ENCODE measurements around the gene CMC2. TPM values are rescaled to one million over a fixed set of nuclear protein-coding genes. Genes with fewer than 3 reads are reported as not detected.
A peak's percentile ranks its signal among the peaks of the same experiment; 100 is the strongest.

Gene CMC2
- total and polyA plus RNA-seq, 9 of the 15 experiments (the other 6 are each of a cell fraction or from before 2014, with no cell fraction given): 122 to 501 (median 172) TPM

DNA sequence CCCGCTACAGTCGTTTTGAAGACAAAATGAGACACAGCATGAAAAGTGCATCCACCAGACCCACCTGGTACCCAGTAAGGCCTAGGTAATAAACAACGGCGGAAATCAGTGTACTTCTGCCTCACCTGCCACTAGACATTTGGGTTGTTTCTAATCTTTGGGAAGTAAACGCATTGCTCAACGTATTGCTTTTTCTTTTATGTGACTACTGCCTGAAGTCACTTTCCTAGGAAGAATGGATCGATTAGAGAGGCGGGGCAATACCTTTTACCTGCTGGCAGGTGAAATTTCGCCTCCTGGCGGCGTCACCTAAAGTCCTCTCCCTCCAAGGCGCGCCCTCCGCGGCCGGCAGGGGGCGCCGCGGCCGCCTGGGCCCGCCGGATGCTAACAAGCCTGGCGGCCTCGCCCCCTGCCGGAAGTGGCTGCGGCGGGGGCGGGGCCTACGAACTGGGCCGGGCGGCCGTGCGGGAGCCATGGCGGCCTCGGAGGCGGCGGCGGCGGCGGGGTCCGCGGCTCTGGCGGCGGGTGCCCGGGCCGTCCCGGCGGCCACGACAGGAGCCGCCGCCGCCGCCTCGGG is 28.8 kb upstream of the CMC2 start, which contains the start of gene ATMIN (continued):
- TF ChIP-seq, protein P1, sequence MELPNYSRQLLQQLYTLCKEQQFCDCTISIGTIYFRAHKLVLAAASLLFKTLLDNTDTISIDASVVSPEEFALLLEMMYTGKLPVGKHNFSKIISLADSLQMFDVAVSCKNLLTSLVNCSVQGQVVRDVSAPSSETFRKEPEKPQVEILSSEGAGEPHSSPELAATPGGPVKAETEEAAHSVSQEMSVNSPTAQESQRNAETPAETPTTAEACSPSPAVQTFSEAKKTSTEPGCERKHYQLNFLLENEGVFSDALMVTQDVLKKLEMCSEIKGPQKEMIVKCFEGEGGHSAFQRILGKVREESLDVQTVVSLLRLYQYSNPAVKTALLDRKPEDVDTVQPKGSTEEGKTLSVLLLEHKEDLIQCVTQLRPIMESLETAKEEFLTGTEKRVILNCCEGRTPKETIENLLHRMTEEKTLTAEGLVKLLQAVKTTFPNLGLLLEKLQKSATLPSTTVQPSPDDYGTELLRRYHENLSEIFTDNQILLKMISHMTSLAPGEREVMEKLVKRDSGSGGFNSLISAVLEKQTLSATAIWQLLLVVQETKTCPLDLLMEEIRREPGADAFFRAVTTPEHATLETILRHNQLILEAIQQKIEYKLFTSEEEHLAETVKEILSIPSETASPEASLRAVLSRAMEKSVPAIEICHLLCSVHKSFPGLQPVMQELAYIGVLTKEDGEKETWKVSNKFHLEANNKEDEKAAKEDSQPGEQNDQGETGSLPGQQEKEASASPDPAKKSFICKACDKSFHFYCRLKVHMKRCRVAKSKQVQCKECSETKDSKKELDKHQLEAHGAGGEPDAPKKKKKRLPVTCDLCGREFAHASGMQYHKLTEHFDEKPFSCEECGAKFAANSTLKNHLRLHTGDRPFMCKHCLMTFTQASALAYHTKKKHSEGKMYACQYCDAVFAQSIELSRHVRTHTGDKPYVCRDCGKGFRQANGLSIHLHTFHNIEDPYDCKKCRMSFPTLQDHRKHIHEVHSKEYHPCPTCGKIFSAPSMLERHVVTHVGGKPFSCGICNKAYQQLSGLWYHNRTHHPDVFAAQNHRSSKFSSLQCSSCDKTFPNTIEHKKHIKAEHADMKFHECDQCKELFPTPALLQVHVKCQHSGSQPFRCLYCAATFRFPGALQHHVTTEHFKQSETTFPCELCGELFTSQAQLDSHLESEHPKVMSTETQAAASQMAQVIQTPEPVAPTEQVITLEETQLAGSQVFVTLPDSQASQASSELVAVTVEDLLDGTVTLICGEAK (IDR thresholded peaks at IDR 0.05): peak; percentile 66
- TF ChIP-seq, protein P1 (CRISPR knock-in tag; IDR thresholded peaks at IDR 0.05): no peak
- TF ChIP-seq, protein P2, sequence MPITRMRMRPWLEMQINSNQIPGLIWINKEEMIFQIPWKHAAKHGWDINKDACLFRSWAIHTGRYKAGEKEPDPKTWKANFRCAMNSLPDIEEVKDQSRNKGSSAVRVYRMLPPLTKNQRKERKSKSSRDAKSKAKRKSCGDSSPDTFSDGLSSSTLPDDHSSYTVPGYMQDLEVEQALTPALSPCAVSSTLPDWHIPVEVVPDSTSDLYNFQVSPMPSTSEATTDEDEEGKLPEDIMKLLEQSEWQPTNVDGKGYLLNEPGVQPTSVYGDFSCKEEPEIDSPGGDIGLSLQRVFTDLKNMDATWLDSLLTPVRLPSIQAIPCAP (CRISPR knock-in tag; IDR thresholded peaks at IDR 0.05; ENCODE audit: borderline replicate concordance): no peak
- no peak for TF ChIP-seq ZNF239 (CRISPR knock-in tag; IDR thresholded peaks at IDR 0.05)
- TF ChIP-seq TRIM28 (IDR thresholded peaks at IDR 0.05): no peak; the same call in 1 of the 2 replicates
- TF ChIP-seq SIN3A (IDR thresholded peaks at IDR 0.05; ENCODE audit: borderline replicate concordance in 2 of 2, control insufficient read depth in 1 of 2, low read depth in 2 of 2, low read length in 2 of 2): peak; percentile 53 to 78; a peak in 2 of 4 replicates
- no peak for TF ChIP-seq FOXJ3 (CRISPR knock-in tag; IDR thresholded peaks at IDR 0.05)
- TF ChIP-seq, protein P3, sequence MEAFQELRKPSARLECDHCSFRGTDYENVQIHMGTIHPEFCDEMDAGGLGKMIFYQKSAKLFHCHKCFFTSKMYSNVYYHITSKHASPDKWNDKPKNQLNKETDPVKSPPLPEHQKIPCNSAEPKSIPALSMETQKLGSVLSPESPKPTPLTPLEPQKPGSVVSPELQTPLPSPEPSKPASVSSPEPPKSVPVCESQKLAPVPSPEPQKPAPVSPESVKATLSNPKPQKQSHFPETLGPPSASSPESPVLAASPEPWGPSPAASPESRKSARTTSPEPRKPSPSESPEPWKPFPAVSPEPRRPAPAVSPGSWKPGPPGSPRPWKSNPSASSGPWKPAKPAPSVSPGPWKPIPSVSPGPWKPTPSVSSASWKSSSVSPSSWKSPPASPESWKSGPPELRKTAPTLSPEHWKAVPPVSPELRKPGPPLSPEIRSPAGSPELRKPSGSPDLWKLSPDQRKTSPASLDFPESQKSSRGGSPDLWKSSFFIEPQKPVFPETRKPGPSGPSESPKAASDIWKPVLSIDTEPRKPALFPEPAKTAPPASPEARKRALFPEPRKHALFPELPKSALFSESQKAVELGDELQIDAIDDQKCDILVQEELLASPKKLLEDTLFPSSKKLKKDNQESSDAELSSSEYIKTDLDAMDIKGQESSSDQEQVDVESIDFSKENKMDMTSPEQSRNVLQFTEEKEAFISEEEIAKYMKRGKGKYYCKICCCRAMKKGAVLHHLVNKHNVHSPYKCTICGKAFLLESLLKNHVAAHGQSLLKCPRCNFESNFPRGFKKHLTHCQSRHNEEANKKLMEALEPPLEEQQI (IDR thresholded peaks at IDR 0.05): no peak
- no peak for TF ChIP-seq DNMT1 (IDR thresholded peaks at IDR 0.05)
- TF ChIP-seq, protein P4, sequence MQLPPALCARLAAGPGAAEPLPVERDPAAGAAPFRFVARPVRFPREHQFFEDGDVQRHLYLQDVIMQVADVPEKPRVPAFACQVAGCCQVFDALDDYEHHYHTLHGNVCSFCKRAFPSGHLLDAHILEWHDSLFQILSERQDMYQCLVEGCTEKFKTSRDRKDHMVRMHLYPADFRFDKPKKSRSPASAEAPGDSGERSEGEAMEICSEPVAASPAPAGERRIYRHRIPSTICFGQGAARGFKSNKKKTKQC (CRISPR knock-in tag; IDR thresholded peaks at IDR 0.05): no peak
- TF ChIP-seq RBM34 (IDR thresholded peaks at IDR 0.05; ENCODE audit: borderline replicate concordance, insufficient read depth, low read length): no peak
- TF ChIP-seq ERF (CRISPR knock-in tag; IDR thresholded peaks at IDR 0.05): no peak
- no peak for TF ChIP-seq BRD9 (IDR thresholded peaks at IDR 0.05; ENCODE audit: low read depth, partially characterized antibody)
- TF ChIP-seq CBFA2T2 (conservative IDR thresholded peaks at IDR 0.05): no peak
- no peak for TF ChIP-seq ZNF444 (CRISPR knock-in tag; IDR thresholded peaks at IDR 0.05)
- no peak for TF ChIP-seq MTA2 (IDR thresholded peaks at IDR 0.05; ENCODE audit: low read depth)
- TF ChIP-seq KLF1 (tag; IDR thresholded peaks at IDR 0.05): no peak
